Right lobe of liver (tissue), 4 donors: ENCODE data around the gene DENND4A.

ENCODE experiments used
- POLR2A ChIP-seq: fragments of 450-650 bp; IDR thresholded peaks from one replicate; pipeline ENCODE4 v1.6.1; 2017; ENCODE audit warnings: antibody characterized with exemption, mild to moderate bottlenecking
- TF ChIP-seq, protein P1 (sequence below), 4 donors: fragments of 200-600 bp in 3 of 4; fragments of 450-650 bp in 1 of 4; IDR thresholded peaks; one replicate each; pipeline versions ENCODE4 v1.5.1 to v1.8.0; 2016 to 2022; ENCODE audit warnings: antibody characterized with exemption in 4 of 4, mild to moderate bottlenecking in 2 of 4
- donor health status: DM: no; HTN: no; CAD: no.
- donor health status: DM: no; HTN: no; CAD: no.
- donor health status: DM: no; HTN: yes; CAD: no.

DNA sequence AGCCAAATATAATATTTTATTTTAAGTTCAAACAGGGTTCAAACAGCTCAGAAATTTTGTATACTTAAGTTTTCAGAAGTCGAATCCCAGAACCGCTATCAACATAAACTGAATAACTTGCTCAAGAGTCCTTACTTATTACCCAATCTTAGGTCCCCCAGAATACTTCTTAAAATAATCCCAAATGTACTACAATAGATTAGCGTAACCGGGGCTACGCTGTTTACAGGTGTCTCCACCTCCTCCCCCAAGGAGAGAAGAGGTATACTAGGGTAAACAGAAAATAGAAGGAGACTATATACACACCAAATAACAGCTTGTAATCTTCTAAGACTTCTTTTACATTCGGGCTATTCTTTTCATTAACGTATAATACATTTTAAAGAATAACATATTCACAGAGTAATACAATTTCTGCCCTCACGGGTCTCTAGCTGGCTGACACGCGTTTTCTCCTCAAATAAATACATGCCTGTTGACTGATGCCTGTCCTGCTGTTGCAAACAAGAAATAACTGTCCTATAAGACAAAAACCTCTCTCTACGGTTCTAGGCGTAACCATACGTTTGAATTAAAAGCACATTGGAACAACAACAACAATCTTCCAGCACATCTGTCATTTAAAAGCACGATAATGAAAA is 1.3 kb downstream of the DENND4A start:
- TF ChIP-seq, protein P1, sequence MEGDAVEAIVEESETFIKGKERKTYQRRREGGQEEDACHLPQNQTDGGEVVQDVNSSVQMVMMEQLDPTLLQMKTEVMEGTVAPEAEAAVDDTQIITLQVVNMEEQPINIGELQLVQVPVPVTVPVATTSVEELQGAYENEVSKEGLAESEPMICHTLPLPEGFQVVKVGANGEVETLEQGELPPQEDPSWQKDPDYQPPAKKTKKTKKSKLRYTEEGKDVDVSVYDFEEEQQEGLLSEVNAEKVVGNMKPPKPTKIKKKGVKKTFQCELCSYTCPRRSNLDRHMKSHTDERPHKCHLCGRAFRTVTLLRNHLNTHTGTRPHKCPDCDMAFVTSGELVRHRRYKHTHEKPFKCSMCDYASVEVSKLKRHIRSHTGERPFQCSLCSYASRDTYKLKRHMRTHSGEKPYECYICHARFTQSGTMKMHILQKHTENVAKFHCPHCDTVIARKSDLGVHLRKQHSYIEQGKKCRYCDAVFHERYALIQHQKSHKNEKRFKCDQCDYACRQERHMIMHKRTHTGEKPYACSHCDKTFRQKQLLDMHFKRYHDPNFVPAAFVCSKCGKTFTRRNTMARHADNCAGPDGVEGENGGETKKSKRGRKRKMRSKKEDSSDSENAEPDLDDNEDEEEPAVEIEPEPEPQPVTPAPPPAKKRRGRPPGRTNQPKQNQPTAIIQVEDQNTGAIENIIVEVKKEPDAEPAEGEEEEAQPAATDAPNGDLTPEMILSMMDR (IDR thresholded peaks at IDR 0.05), result no peak
- no peak for TF ChIP-seq POLR2A
